Ovary (tissue), 3 donors: ENCODE results near the gene RASA3.

ENCODE experiments used
- CTCF ChIP-seq, 3 donors: fragments of 450-650 bp in 2 of 3; fragments of 200-600 bp in 1 of 3; IDR thresholded peaks; one replicate each; pipeline versions ENCODE4 v1.5.1 to v1.8.0; 2016 to 2022; ENCODE audit warnings: antibody characterized with exemption in 3 of 3, mild to moderate bottlenecking in 1 of 3
- EP300 ChIP-seq: sonication (generic); formaldehyde crosslinking; IDR thresholded peaks from one replicate; pipeline ENCODE4 v1.6.1; 2017; ENCODE audit warnings: antibody characterized with exemption
- POLR2A ChIP-seq: fragments of 450-650 bp; IDR thresholded peaks from one replicate; pipeline ENCODE4 v1.6.1; 2017; ENCODE audit warnings: antibody characterized with exemption, mild to moderate bottlenecking, moderate library complexity
- donor health status: DM: no; HTN: no; CAD: no.

- TF ChIP-seq CTCF (IDR thresholded peaks at IDR 0.05), result no peak
- TF ChIP-seq EP300, result no peak
- no peak for TF ChIP-seq POLR2A
These were observed 61.0 kb downstream of the RASA3 start for GRCh38 chr13:114071410-114071809.
